Astrocyte (in vitro differentiated cells and primary cell): ENCODE measurements around the gene PPP1R37. TPM values are rescaled to one million over a fixed set of nuclear protein-coding genes. Genes with fewer than 3 reads are reported as not detected.

Experiments used
- DNase-seq: peaks from one replicate; pipeline ENCODE4 v3.0.0-alpha.2; 2010; ENCODE audit warnings: low read depth
- FAIRE-seq: peaks from 2 replicates; lab custom pipeline; 2011; peaks lifted over from hg19 to GRCh38; lab: Jason Lieb, UNC
- H2AFZ ChIP-seq: 2 replicates; pipeline ENCODE4 v1.6.0; 2012; ENCODE audit warnings: low read depth, low read length, inconsistent platforms
- H3K27ac ChIP-seq: 2 replicates; pipeline ENCODE4 v1.5.1; 2011; ENCODE audit warnings: low read depth, low read length, inconsistent platforms
- H3K27me3 ChIP-seq: 2 replicates; pipeline ENCODE4 v1.6.0; 2011; ENCODE audit warnings: low read length, inconsistent platforms; ENCODE audit not compliant: insufficient read depth
- H3K36me3 ChIP-seq: 2 replicates; pipeline ENCODE4 v1.5.1; 2011; ENCODE audit warnings: low read length, inconsistent platforms; ENCODE audit not compliant: insufficient read depth
- H3K4me1 ChIP-seq: 2 replicates; pipeline ENCODE4 v1.5.1; 2011; ENCODE audit warnings: low read length, inconsistent platforms; ENCODE audit not compliant: insufficient read depth
- H3K4me2 ChIP-seq: 2 replicates; pipeline ENCODE4 v1.6.0; 2012; ENCODE audit warnings: low read length, inconsistent platforms
- H3K4me3 ChIP-seq: 2 replicates; pipeline ENCODE4 v1.5.1; 2011; ENCODE audit warnings: low read depth, mild to moderate bottlenecking, low read length, inconsistent platforms; ENCODE audit not compliant: insufficient read depth
- H3K79me2 ChIP-seq: 2 replicates; pipeline ENCODE4 v1.6.0; 2012; ENCODE audit warnings: mild to moderate bottlenecking, low read length, inconsistent platforms; ENCODE audit not compliant: insufficient read depth
- H3K9ac ChIP-seq: 2 replicates; pipeline ENCODE4 v1.6.0; 2012; ENCODE audit warnings: mild to moderate bottlenecking, low read length, inconsistent platforms
- H3K9me3 ChIP-seq: 2 replicates; pipeline ENCODE4 v1.5.1; 2012; ENCODE audit warnings: low read depth, mild to moderate bottlenecking, low read length, inconsistent platforms; ENCODE audit not compliant: insufficient read depth
- H4K20me1 ChIP-seq: 2 replicates; pipeline ENCODE4 v1.6.0; 2012; ENCODE audit warnings: low read length, inconsistent platforms; ENCODE audit not compliant: insufficient read depth
- H3K27ac Mint-ChIP-seq: one replicate; pipeline ENCODE4 v1.8.0; 2021; ENCODE audit warnings: mild to moderate bottlenecking, mixed read lengths; ENCODE audit not compliant: unreplicated experiment
- H3K27me3 Mint-ChIP-seq: one replicate; pipeline ENCODE4 v1.8.0; 2021; ENCODE audit warnings: low read depth, mixed read lengths; ENCODE audit not compliant: unreplicated experiment
- H3K36me3 Mint-ChIP-seq: one replicate; pipeline ENCODE4 v1.8.0; 2021; ENCODE audit warnings: low read depth, mixed read lengths; ENCODE audit not compliant: unreplicated experiment
- H3K4me1 Mint-ChIP-seq: one replicate; pipeline ENCODE4 v1.8.0; 2021; ENCODE audit warnings: low read depth, mixed read lengths; ENCODE audit not compliant: unreplicated experiment
- H3K4me3 Mint-ChIP-seq: one replicate; pipeline ENCODE4 v1.8.0; 2021; ENCODE audit warnings: mild to moderate bottlenecking, moderate library complexity, mixed read lengths; ENCODE audit not compliant: unreplicated experiment
- H3K9me3 Mint-ChIP-seq: one replicate; pipeline ENCODE4 v1.8.0; 2021; ENCODE audit warnings: mild to moderate bottlenecking, mixed read lengths; ENCODE audit not compliant: unreplicated experiment
- CTCF ChIP-seq: IDR thresholded peaks from 2 replicates; pipeline ENCODE4 v1.5.1; 2011; ENCODE audit warnings: low read depth, mild to moderate bottlenecking, inconsistent platforms, low read length, moderate library complexity; ENCODE audit not compliant: insufficient read depth
- EZH2 ChIP-seq: IDR thresholded peaks from 2 replicates; pipeline ENCODE4 v1.6.1; 2012; ENCODE audit warnings: mild to moderate bottlenecking, low read length, inconsistent platforms; ENCODE audit not compliant: insufficient read depth
- total RNA-seq: library from RNA; stranded (reverse); gene quantifications from 2 replicates; pipeline ENCODE4 v1.2.1, GENCODE V29; 2021

Gene PPP1R37
- total RNA-seq, 1 donor from 2014 or later = 29.1 TPM

DNA sequence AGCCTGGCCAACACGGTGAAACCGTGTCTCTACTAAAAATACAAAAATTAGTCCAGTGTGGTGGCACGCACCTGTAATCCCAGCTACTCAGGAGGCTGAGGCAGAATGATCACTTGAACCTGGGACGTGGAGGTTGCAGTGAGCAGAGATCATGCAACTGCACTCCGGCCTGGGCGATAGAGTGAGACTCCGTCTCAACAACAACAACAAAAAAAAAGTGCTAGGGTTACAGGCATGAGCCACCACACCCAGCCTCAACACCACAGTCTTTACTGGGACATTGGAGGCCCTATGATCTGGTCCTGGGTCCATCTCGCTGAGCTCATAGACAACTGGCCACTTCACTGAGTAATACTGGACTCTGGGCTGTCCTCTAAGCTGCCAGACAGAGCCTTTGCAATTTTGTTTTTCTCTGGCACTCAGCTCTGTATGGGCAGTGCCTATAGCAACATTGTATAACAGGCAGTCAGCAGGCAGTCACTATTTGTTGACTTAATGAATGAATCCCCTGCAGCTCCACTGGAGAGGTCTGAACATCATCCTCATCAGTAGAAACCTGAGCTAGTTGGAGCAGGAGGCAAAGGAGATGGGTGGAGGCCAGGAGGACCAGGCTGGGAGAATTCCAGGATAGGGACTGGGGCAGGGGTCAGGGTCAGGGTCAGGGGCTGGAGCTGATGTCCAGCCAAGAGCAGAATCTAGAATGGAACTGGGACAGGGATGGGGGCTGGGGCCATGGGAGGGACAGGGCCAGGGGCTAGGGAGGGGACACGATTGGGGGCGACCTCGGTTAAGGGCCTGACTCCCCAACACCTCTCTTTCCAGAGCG lies 93.7 kb downstream of the PPP1R37 start:
- H4K20me1 ChIP-seq = peaks cover 7% of the 10 kb centered on the region
- no peaks in the 10 kb centered on the region for H3K9me3 ChIP-seq
- H2AFZ ChIP-seq = no peak overlapping the region
- Mint-ChIP-seq H3K4me1 (peaks cover 2% of the 10 kb centered on the region), H3K27me3 (peaks cover 4% of the 10 kb centered on the region), H3K9me3 (no peaks in the 10 kb centered on the region), H3K27ac (no peak overlapping the region), H3K36me3 (no peaks in the 10 kb centered on the region), H3K4me3 (no peak overlapping the region)
- H3K36me3 ChIP-seq = no peaks in the 10 kb centered on the region
- H3K4me1 ChIP-seq = no peaks in the 10 kb centered on the region
- H3K27ac ChIP-seq = no peak overlapping the region
- no peak for TF ChIP-seq CTCF
- TF ChIP-seq EZH2 = no peak
- no peak for FAIRE-seq
- no peak overlapping the region for H3K4me2 ChIP-seq
- no peaks in the 10 kb centered on the region for H3K79me2 ChIP-seq
- DNase-seq = no peak
- no peak overlapping the region for H3K4me3 ChIP-seq
- H3K9ac ChIP-seq = no peak overlapping the region
- no peaks in the 10 kb centered on the region for H3K27me3 ChIP-seq

GRCh38 chr19:45187421-45188100 lies 94.6 kb downstream of the PPP1R37 start:
- H3K9me3 Mint-ChIP-seq = no peaks in the 10 kb centered on the region
- Histone ChIP-seq H3K27ac (no peak overlapping the region), H3K4me3 (no peak overlapping the region), H3K27me3 (no peaks in the 10 kb centered on the region), H3K9me3 (no peaks in the 10 kb centered on the region), H3K4me1 (no peaks in the 10 kb centered on the region), H3K36me3 (no peaks in the 10 kb centered on the region), H3K79me2 (no peaks in the 10 kb centered on the region), H2AFZ (no peak overlapping the region), H4K20me1 (peaks cover 4% of the 10 kb centered on the region), H3K9ac (no peak overlapping the region), H3K4me2 (no peak overlapping the region)
- peaks cover 4% of the 10 kb centered on the region for H3K27me3 Mint-ChIP-seq
- no peaks in the 10 kb centered on the region for H3K36me3 Mint-ChIP-seq
- no peak overlapping the region for H3K4me3 Mint-ChIP-seq
- no peak for DNase-seq
- no peak overlapping the region for H3K27ac Mint-ChIP-seq
- H3K4me1 Mint-ChIP-seq = peaks cover 2% of the 10 kb centered on the region
- TF ChIP-seq EZH2 = no peak
- peak; percentile 41 for TF ChIP-seq CTCF
- no peak for FAIRE-seq

DNA sequence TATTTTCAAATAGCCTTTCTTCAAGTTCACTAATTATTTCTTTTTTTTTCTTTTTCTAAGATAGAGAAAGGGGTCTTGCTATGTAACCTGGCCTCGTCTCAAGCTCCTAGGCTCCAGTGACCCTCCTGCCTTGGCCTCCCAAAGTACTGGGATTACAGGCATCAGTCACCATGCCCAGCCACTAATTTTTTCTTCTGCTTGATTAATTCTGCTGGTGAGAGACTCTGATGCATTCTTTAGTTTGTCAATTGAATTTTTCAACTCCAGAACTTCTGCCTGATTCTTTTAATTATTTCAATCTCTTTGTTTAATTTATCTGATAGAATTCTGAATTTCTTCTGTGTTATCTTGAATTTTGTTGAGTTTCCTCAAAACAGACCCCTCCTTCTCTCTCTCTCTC lies 97.0 kb downstream of the PPP1R37 start:
- no peaks in the 10 kb centered on the region for H4K20me1 ChIP-seq
- no peaks in the 10 kb centered on the region for H3K27me3 ChIP-seq
- H3K4me1 Mint-ChIP-seq = peaks cover 2% of the 10 kb centered on the region
- no peaks in the 10 kb centered on the region for H3K9me3 ChIP-seq
- H3K4me1 ChIP-seq = no peaks in the 10 kb centered on the region
- no peaks in the 10 kb centered on the region for H3K9me3 Mint-ChIP-seq
- no peak overlapping the region for H3K9ac ChIP-seq
- no peak for FAIRE-seq
- no peaks in the 10 kb centered on the region for H3K36me3 ChIP-seq
- no peak overlapping the region for H3K4me3 Mint-ChIP-seq
- peaks cover 2% of the 10 kb centered on the region for H3K27me3 Mint-ChIP-seq
- H3K27ac Mint-ChIP-seq = no peak overlapping the region
- H3K27ac ChIP-seq = no peak overlapping the region
- no peaks in the 10 kb centered on the region for H3K79me2 ChIP-seq
- TF ChIP-seq EZH2 (no peak), CTCF (no peak)
- H3K4me3 ChIP-seq = no peak overlapping the region
- H3K36me3 Mint-ChIP-seq = peaks cover 6% of the 10 kb centered on the region
- DNase-seq = no peak
- H2AFZ ChIP-seq = no peak overlapping the region
- H3K4me2 ChIP-seq = no peak overlapping the region
